T-helper 1 cell treated with Interleukin-12 subunit alpha and Interleukin-12 subunit beta and Interleukin-4 antibody, amounts not matched to agents 30 μg/mL and 1 μg/mL, for 36 hours (primary cell): Measurements from ENCODE around the gene PTP4A2.
"Not testable (repeated sequence)": the region's sequence is repeated elsewhere in the genome, so short reads cannot be mapped to it uniquely, and the experiment has no call there.

ENCODE experiments used
- H3K27ac Mint-ChIP-seq: one replicate; pipeline ENCODE4 v1.8.0; 2021; ENCODE audit warnings: mild to moderate bottlenecking, mixed read lengths
- H3K27me3 Mint-ChIP-seq: one replicate; pipeline ENCODE4 v1.8.0; 2021; ENCODE audit warnings: low read depth, mixed read lengths
- H3K36me3 Mint-ChIP-seq: one replicate; pipeline ENCODE4 v1.8.0; 2021; ENCODE audit warnings: low read depth, mixed read lengths
- H3K4me1 Mint-ChIP-seq: one replicate; pipeline ENCODE4 v1.8.0; 2021; ENCODE audit warnings: low read depth, mixed read lengths
- H3K4me3 Mint-ChIP-seq: one replicate; pipeline ENCODE4 v1.8.0; 2021; ENCODE audit warnings: mild to moderate bottlenecking, moderate library complexity, mixed read lengths
- H3K9me3 Mint-ChIP-seq: one replicate; pipeline ENCODE4 v1.8.0; 2021; ENCODE audit warnings: mixed read lengths

PTP4A2 gene

DNA sequence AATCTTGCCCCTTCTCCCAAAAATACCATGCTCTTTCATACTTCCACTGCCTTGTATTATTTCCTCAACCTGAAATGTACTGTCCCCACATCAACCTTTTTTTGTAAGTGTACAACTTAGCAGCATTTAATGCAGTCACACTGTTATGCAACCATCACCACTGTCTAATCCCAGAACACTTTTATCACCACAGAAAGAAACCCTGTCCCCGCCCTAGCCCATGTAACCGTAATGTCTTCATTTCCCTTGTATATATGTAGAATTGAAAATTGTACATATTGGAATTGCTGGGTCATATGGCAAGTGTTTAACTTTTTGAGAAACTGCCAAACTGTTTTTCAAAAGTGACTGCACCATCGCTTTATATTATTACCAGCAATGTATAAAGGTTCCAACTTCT lies 37.4 kb downstream of the PTP4A2 start:
- peaks cover 23% of the 10 kb centered on the region for H3K4me1 Mint-ChIP-seq
- no peak overlapping the region for H3K4me3 Mint-ChIP-seq
- no peaks in the 10 kb centered on the region for H3K27me3 Mint-ChIP-seq
- H3K27ac Mint-ChIP-seq = no peak overlapping the region
- H3K9me3 Mint-ChIP-seq = peaks cover 5% of the 10 kb centered on the region
- peaks cover 27% of the 10 kb centered on the region for H3K36me3 Mint-ChIP-seq

DNA sequence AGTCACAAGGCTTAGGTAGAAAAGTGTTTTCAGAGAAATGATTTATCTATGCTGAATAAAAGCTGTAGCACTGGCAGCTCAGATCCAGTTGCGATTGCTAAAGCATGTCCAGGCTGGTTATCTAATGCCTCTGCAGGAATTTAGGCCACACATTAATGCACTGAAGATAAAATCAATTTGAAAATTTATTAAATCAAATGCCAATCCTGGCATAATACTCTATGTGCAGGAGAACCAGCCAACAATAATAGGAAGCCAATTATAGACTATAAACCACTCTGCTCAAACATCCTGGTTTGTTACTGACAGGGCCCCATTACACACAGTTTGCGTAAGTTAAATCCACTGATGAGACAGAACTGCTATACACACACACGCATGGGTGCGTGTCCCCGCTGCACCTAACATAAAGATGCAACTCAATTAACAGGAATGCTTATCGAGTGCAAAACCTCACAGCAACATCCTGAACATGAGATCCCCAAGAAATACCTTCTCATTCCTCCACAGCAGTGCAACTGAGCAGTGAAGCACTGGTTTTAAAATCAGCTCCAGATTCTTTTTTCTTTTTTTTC lies 40.6 kb downstream of the PTP4A2 start:
- Mint-ChIP-seq H3K9me3 (peaks cover 24% of the 10 kb centered on the region), H3K27ac (peak overlapping the region; percentile 11), H3K4me1 (peaks cover 14% of the 10 kb centered on the region), H3K27me3 (no peaks in the 10 kb centered on the region), H3K4me3 (no peak overlapping the region), H3K36me3 (peaks cover 13% of the 10 kb centered on the region)

DNA sequence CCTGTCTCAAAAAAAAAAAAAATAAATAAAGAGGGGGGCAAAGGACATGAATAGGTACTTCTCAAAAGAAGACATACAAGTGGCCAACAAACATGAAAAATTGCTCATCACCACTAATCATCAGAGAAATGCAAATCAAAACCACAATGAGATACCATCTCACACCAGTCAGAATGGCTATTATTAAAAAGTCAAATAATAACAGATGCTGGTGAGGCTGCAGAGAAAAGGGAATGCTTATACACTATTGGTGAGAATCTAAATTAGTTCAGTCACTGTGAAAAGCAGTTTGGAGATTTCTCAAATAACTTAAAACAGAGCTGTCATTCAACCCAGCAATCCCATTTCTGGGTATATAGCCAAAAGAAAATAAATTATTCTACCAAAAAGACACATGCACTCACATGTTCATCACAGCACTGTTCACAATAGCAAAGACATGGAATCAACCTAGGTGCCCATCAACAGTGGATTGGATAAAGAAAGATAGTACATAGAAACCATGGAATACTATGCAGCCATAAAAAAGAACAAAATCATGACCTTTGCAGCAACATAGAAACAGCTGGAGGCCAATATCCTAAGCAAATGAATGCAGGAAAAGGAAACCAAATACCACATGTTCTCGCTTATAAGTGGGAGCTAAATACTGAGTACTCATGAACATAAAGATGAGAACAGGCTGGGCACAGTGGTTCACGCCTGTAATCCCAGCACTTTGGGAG lies 42.5 kb downstream of the PTP4A2 start:
- not testable (repeated sequence) for H3K27me3 Mint-ChIP-seq, H3K4me3 Mint-ChIP-seq, H3K4me1 Mint-ChIP-seq, H3K27ac Mint-ChIP-seq, H3K36me3 Mint-ChIP-seq
- H3K9me3 Mint-ChIP-seq = peaks cover 19% of the 10 kb centered on the region

DNA sequence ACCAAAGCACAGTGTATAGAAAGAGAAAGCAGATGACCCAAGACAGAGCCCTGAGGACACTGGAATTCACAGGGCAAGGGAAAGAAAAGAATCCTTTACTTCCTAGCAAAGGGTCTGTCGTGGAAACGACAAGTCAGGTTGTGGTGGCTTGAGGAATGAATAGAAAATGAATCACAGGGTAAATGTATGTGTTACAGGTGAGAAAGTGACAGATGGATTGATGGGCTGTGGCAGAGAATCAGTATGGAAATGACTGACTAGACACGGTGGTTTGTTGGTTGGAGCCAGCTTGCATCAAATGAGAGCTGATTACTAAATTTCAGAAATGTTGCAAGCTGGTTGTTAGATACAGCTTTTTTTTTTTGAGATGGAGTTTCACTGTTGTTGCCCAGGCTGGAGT lies 46.9 kb downstream of the PTP4A2 start:
- H3K36me3 Mint-ChIP-seq = peaks cover 8% of the 10 kb centered on the region
- H3K4me1 Mint-ChIP-seq = peaks cover 16% of the 10 kb centered on the region

DNA sequence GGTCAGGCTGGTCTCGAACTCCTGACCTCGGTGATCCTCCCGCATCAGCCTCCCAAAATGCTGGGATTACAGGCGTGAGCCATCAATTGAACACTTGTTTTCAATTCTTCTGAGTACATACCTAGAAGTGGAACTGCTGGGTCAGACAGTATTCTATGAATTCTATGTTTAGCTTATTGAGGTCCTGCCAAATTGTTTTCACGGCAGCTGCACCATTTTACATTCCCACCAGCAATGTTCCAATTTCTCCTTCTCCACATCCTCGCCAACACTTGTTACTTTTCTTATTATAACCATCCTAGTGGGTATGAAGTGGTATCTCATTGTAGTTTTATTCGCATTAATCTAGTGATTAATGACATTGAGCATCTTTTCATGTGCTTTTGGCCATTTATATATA lies 49.9 kb downstream of the PTP4A2 start:
- Mint-ChIP-seq H3K4me3 (no peak overlapping the region), H3K36me3 (peaks cover 3% of the 10 kb centered on the region), H3K4me1 (peaks cover 16% of the 10 kb centered on the region), H3K9me3 (no peaks in the 10 kb centered on the region), H3K27me3 (no peaks in the 10 kb centered on the region), H3K27ac (no peak overlapping the region)

More for the DNA sequence above, 46.9 kb downstream of the PTP4A2 start:
- peaks cover 19% of the 10 kb centered on the region for H3K9me3 Mint-ChIP-seq
- peak overlapping the region; percentile 10 for H3K27ac Mint-ChIP-seq
- H3K4me3 Mint-ChIP-seq = no peak overlapping the region
- H3K27me3 Mint-ChIP-seq = no peaks in the 10 kb centered on the region

DNA sequence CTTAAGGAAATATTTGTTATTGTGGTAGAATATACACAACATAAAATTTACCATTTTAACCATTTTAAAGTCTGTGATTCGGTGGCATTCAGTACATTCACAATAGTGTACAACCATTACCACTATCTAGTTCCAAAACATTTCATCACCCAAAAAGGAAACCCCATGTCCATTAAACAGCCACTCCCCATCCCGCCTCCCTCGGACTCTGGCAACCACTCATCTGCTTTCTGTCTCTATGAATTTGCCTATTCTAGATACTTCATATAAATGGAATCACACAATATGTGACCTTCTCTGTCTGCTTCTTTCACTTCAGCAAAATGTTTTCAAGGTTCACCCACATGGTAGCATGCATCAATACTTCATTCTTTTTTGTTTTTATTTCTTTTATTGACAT lies 51.3 kb downstream of the PTP4A2 start:
- Mint-ChIP-seq H3K27ac (no peak overlapping the region), H3K4me1 (peaks cover 17% of the 10 kb centered on the region), H3K9me3 (no peaks in the 10 kb centered on the region), H3K4me3 (no peak overlapping the region), H3K27me3 (no peaks in the 10 kb centered on the region), H3K36me3 (peaks cover 3% of the 10 kb centered on the region)

DNA sequence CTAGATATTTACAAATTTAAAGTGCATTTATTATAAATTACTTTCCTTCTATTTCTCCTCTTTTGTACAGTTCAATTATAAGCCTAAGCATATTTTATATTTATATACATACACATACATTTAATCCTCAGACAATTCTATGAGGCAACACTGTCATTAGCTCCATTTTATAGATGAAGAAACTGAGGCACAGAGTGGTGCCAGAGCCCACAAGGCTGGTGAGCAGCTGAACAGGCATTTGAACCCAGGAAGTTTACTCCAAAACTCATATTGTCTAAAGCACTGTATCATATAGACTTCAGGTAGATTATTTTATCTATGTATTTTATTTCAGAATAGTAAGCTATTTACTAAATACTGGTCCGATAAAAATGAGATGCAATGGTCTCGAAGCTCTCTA lies 52.3 kb downstream of the PTP4A2 start:
- peaks cover 3% of the 10 kb centered on the region for H3K36me3 Mint-ChIP-seq
- H3K27ac Mint-ChIP-seq = no peak overlapping the region
- peaks cover 12% of the 10 kb centered on the region for H3K4me1 Mint-ChIP-seq
- H3K9me3 Mint-ChIP-seq = no peaks in the 10 kb centered on the region
- H3K4me3 Mint-ChIP-seq = no peak overlapping the region
- no peaks in the 10 kb centered on the region for H3K27me3 Mint-ChIP-seq

DNA sequence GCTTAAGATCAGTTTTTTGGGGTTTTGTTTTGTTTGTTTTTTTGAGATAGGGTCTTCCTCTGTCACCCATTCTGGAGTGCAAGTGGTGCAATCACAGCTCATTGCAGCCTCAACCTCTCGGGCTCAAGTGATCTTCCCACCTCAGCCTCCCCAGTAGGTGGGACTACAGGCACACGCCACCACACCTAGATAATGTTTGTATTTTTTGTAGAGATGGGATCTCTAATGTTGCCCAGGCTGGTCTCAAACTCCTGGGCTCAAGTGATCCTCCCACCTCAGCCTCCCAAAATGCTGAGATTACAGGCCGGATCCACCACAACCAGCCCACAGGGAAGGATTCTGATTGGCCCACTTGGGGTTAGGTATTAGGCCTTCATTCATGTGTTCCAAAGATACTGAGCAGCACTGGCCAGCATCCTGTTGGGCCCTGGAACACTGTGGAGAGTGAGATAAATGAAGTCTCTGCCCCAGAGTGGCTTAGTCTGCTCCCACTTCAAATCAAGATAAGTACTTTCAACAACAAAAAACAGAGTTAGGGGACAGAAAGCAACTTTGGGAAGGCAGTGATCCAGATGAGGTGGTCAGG lies 54.7 kb downstream of the PTP4A2 start:
- Mint-ChIP-seq H3K27me3 (peaks cover 3% of the 10 kb centered on the region), H3K4me3 (no peak overlapping the region), H3K9me3 (no peaks in the 10 kb centered on the region), H3K27ac (no peak overlapping the region), H3K4me1 (peaks cover 4% of the 10 kb centered on the region), H3K36me3 (no peaks in the 10 kb centered on the region)

DNA sequence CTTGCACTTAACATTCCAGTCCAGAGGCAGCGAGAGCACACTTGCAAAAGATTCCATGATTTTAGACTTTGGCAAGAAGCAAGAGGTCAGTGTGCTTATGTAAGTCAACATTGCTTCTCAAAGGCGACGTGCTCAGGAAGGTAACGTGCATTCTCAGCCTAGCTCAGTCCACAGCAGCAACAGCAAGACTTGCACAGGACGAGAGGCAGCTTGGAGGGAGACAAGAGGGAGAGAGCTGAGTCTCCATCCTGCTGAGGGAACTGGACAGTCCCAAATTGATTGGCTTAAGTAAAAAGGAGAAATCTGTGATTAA lies 56.5 kb downstream of the PTP4A2 start:
- no peaks in the 10 kb centered on the region for H3K36me3 Mint-ChIP-seq
- H3K4me3 Mint-ChIP-seq = no peak overlapping the region
- H3K4me1 Mint-ChIP-seq = peaks cover 4% of the 10 kb centered on the region
- H3K27me3 Mint-ChIP-seq = peaks cover 3% of the 10 kb centered on the region
- H3K9me3 Mint-ChIP-seq = no peaks in the 10 kb centered on the region
- H3K27ac Mint-ChIP-seq = no peak overlapping the region

DNA sequence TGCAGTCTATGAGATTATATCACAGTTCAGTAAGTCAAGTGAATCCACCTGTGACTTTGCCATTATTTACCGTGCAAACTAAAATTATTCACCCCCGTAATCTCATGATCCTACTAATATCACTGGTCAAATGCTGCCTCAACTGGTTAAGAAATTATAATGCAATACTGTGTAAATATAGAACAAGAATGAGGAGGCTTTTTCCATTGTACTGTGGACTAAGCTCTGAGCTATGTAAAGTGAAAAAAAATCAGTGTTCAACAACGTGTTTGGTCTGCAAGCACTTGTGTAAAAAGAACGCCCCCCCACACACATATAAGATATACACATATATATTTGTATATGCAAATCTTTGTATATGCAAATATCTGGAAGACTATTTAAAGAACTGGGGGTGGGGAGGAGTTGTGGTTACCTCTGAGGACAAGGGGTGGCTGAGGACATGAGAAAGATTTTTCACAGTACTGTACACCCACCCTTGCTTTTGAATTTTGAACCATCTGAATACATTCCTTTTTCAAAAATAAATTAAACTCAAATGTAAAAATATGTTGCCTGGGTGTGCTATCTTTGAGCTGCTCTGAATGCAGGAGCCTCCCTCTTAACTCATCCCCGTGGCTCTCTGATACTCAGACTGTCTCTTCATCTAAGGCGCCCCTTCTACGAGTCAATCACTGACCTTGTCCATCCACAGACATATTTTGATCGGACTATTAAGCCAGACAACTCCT lies 57.0 kb downstream of the PTP4A2 start:
- no peak overlapping the region for H3K4me3 Mint-ChIP-seq
- H3K36me3 Mint-ChIP-seq = no peaks in the 10 kb centered on the region
- H3K9me3 Mint-ChIP-seq = no peaks in the 10 kb centered on the region
- peaks cover 7% of the 10 kb centered on the region for H3K4me1 Mint-ChIP-seq
- peaks cover 3% of the 10 kb centered on the region for H3K27me3 Mint-ChIP-seq
- H3K27ac Mint-ChIP-seq = no peak overlapping the region

DNA sequence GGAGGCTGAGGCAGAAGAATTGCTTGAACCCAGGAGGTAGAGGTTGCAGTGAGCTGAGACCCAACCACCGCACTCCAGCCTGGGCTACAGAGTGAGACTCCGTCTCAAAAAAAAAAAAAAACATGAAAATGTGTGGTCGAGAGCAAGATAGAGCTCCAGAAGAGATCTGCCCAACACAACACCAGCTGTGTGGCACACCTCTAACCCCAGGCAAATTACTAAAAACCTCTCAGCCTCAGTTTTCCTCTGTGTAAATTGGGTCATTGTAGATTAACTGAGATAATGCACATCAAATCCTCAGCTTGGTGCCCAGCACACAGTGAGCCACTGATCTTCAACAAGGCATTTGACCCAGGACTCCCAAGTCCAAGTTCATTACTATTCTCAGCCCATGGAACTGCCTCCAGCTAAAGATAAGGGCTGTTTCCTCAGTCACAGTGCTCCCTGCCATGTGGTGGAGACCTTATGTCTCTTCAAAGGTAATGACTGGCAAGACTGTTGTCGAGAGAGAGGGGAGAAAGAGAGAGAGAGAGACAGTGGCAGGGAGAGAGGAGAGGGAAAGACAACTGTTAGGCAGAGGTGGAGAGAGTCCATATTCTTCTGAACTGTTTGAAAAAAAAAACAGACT lies 58.1 kb downstream of the PTP4A2 start:
- no peaks in the 10 kb centered on the region for H3K9me3 Mint-ChIP-seq
- no peaks in the 10 kb centered on the region for H3K36me3 Mint-ChIP-seq
- H3K4me1 Mint-ChIP-seq = peaks cover 7% of the 10 kb centered on the region
- H3K27me3 Mint-ChIP-seq = peaks cover 3% of the 10 kb centered on the region
- H3K27ac Mint-ChIP-seq = no peak overlapping the region
- no peak overlapping the region for H3K4me3 Mint-ChIP-seq

DNA sequence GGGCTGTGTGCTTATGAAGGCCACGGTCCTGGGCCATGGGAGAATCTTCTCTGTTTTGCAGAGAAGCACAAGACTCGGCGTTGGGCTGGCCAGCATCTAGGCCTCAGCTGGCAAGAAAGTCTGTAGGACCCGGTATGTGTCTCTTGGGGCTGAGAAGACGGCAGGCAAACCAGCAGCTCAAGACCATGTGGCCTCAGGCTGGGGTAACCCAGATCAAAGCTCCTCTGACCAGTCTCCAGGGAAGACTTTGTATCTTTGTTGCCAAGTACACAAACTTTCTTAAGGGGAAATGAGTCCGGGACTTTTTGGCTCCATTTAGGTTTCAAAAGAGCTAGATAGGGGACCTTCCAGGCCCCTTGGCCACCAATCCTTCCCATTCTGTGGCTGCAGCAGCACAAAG lies 60.1 kb downstream of the PTP4A2 start:
- peaks cover 3% of the 10 kb centered on the region for H3K27me3 Mint-ChIP-seq
- peaks cover 2% of the 10 kb centered on the region for H3K9me3 Mint-ChIP-seq
- H3K36me3 Mint-ChIP-seq = peaks cover under 1% of the 10 kb centered on the region
- H3K4me3 Mint-ChIP-seq = no peak overlapping the region
- no peak overlapping the region for H3K27ac Mint-ChIP-seq
- peaks cover 10% of the 10 kb centered on the region for H3K4me1 Mint-ChIP-seq

DNA sequence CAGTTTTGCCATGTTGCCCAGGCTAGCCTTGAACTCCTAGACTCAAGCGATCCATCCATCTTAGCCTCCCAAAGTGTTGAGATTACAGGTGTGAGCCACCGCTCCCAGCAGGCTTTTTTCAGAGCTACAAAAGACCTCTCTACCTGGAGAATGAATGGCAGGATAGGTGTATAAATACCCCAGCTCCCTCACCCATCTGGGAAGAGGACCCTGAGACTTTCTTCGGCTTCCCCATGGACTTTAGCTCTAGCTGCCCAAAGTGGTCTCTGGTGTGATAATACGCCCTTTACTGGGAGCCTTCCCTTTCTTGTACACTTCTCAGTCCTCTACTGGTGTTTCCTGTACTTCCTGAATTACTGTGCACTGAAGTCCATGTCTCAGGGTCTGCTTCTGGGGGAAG lies 60.6 kb downstream of the PTP4A2 start:
- H3K4me1 Mint-ChIP-seq = peaks cover 14% of the 10 kb centered on the region
- H3K27ac Mint-ChIP-seq = no peak overlapping the region
- H3K4me3 Mint-ChIP-seq = no peak overlapping the region
- H3K27me3 Mint-ChIP-seq = peaks cover 3% of the 10 kb centered on the region
- peaks cover 4% of the 10 kb centered on the region for H3K36me3 Mint-ChIP-seq
- peaks cover 5% of the 10 kb centered on the region for H3K9me3 Mint-ChIP-seq

DNA sequence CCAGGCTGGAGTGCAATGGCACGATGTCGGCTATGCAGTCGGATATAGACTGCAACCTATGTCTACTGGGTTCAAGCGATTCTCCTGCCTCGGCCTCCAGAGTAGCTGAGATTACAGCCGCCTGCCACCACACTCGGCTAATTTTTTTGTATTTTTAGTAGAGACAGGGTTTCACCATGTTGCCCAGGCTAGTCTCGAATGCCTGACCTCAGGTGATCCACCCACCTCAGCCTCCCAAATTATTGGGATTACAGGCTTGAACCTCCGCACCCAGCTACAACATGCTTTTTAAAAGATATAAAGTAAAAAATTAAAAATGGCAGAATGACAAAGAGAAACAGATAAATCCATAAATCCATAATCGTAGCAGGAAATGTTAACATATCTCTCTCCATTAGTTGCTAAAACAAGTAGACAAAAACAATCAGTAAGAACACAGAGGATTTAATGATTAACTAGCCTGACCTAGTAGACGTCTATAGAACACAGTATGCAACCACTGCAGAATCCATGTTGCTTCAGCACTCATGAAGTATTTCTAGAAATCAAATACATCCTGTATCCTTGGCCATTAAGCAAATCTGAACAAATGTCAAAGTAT lies 62.4 kb downstream of the PTP4A2 start:
- no peak overlapping the region for H3K27ac Mint-ChIP-seq
- H3K4me1 Mint-ChIP-seq = peaks cover 18% of the 10 kb centered on the region
- H3K36me3 Mint-ChIP-seq = peaks cover 6% of the 10 kb centered on the region
- H3K27me3 Mint-ChIP-seq = peaks cover 3% of the 10 kb centered on the region
- H3K9me3 Mint-ChIP-seq = peaks cover 5% of the 10 kb centered on the region
- H3K4me3 Mint-ChIP-seq = no peak overlapping the region
